Kidney (tissue), 14 donors: ENCODE data around the gene UCHL5. TPM values are rescaled to one million over a fixed set of nuclear protein-coding genes. Genes with fewer than 3 reads are reported as not detected.
"Not testable (repeated sequence)": the region's sequence is repeated elsewhere in the genome, so short reads cannot be mapped to it uniquely, and the experiment has no call there.

Experiments
- DNase-seq, 5 donors: peaks; one replicate each; pipeline ENCODE4 v3.0.0-alpha.2; 2013 to 2020
- FAIRE-seq: peaks from 2 replicates; lab custom pipeline; 2012; peaks lifted over from hg19 to GRCh38; lab: Jason Lieb, UNC
- H3K27ac ChIP-seq, 2 donors: one replicate each; pipeline ENCODE4 v1.7.0; 2013; ENCODE audit warnings: low read depth in 2 of 2, low read length in 2 of 2, inconsistent platforms in 1 of 2
- H3K27me3 ChIP-seq: one replicate; pipeline ENCODE4 v1.7.1; 2013; ENCODE audit warnings: low read length, inconsistent platforms; ENCODE audit not compliant: control insufficient read depth, insufficient read depth
- H3K36me3 ChIP-seq, 3 donors: one replicate each; pipeline versions ENCODE4 v1.7.0 to v1.7.1; 2013; ENCODE audit warnings: low read length in 3 of 3, control low read depth in 1 of 3, inconsistent platforms in 1 of 3; ENCODE audit not compliant: insufficient read depth in 3 of 3, control insufficient read depth in 2 of 3
- H3K4me1 ChIP-seq, 3 donors: one replicate each; pipeline versions ENCODE4 v1.7.0 to v1.7.1; 2013; ENCODE audit warnings: low read length in 3 of 3, inconsistent platforms in 1 of 3, low read depth in 1 of 3; ENCODE audit not compliant: control insufficient read depth in 2 of 3, insufficient read depth in 2 of 3
- H3K4me3 ChIP-seq, 3 donors: one replicate each; pipeline versions ENCODE4 v1.7.0 to v1.8.1; 2013; ENCODE audit warnings: low read length in 3 of 3, control low read depth in 1 of 3, inconsistent platforms in 1 of 3
- H3K9ac ChIP-seq, 3 donors: one replicate each; pipeline versions ENCODE4 v1.7.0 to v1.7.1; 2013; ENCODE audit warnings: low read length in 3 of 3, control low read depth in 1 of 3, inconsistent platforms in 1 of 3
- H3K9me3 ChIP-seq, 3 donors: one replicate each; pipeline versions ENCODE4 v1.7.0 to v1.7.1; 2013; ENCODE audit warnings: low read length in 3 of 3, control low read depth in 1 of 3, inconsistent platforms in 1 of 3; ENCODE audit not compliant: control insufficient read depth in 2 of 3, insufficient read depth in 1 of 3
- intact Hi-C: fragments of 100-400 bp; cut with DNase I; formaldehyde crosslinking; loops from one replicate; pipeline ENCODE4 v1.11.1; 2022
- polyA plus RNA-seq: library from polyadenylated mRNA; stranded (reverse); fragments of 350-450 nt; fragmentation: Illumina TruSeq; extraction: RNeasy Lipid Tissue Mini Kit (QIAGEN cat#74804); gene quantifications from one replicate; pipeline ENCODE4 v1.2.3, GENCODE V29; 2014; ENCODE audit warnings: low read depth, low replicate concordance; ENCODE audit not compliant: insufficient read depth
- total RNA-seq: library from RNA; stranded (reverse); fragmentation: NEBNext Ultra II Directional; extraction: Animal tissue kit (Norgen Biotek cat#: 25700); gene quantifications from one replicate; pipeline ENCODE4 v1.2.1, GENCODE V29; 2021
- TF ChIP-seq, protein P1 (sequence below): IDR thresholded peaks from 3 replicates; pipeline ENCODE4 v1.5.1; 2012; ENCODE audit warnings: mild to moderate bottlenecking, moderate library complexity, borderline replicate concordance; ENCODE audit not compliant: insufficient read depth; ENCODE audit errors: extremely low read depth
- donor health status: control.
- donor health status: control.
- donor health status: control.
- donor health status: control.
- donor health status: control.
- donor health status: DM: yes; HTN: yes; CAD: no.
- donor health status: Normal renal cell carcinoma (clear cell type).

Gene UCHL5
- total and polyA plus RNA-seq, 2 donors from 2014 or later = 15.2 to 26.4 TPM

DNA sequence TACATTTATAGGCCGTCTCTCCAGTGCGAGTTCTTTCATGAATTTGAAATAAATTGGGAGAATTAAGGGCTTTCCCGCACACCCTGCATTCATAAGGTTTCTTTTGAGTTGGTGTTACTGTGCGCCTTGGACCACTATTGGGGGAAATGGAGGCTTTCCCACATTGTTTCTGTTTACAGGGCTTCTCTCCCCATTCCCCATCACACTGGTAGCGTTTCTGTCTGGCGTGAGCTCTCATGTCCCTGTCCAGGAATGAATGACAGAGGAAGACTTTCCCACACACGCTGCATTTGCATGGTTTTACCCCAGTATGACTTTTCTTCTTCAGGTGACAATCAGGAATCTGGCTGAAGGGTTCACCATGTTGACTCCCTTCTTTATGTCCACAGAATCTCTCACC is 65.0 kb downstream of the UCHL5 start:
- H3K9ac ChIP-seq = no peak overlapping the region
- no peak for FAIRE-seq

DNA sequence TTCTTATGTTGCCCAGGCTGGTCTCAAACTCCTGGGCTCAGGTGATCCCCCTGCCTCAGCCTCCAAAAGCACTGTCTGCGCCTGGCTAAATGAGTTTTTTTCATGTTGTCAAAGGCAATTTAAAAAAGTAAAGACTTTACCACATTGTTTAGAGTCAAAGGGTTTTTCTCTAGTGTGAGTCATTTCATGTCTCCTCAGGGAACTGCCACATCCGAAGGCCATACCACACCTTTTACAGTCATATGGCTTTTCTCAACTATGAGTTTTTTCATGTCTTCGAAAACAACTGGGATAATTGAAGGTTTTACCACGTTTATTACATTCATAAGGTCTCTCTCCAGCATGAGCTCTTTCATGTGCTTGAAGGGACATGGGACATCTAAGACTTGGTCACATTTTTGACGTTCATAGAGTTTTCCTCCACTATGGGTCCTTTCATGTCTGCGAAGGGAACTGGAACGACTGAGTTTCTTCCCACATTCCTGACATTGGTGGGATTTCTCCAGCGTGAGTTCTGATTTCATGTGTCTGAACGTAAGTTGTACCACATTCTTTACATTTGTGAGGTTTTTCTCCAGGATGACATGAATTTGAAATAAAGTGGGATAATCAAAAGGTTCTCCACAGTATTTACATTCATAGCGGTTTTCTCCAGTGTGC is 65.6 kb downstream of the UCHL5 start:
- Histone ChIP-seq H3K9me3 (no peaks in the 10 kb centered on the region), H3K27ac (no peak overlapping the region), H3K4me3 (no peak overlapping the region), H3K27me3 (no peaks in the 10 kb centered on the region), H3K9ac (no peak overlapping the region), H3K4me1 (no peaks in the 10 kb centered on the region), H3K36me3 (no peaks in the 10 kb centered on the region)
- intact Hi-C loops = no loop called here
- FAIRE-seq (no peak), DNase-seq (no peak)
- TF ChIP-seq, protein P1, sequence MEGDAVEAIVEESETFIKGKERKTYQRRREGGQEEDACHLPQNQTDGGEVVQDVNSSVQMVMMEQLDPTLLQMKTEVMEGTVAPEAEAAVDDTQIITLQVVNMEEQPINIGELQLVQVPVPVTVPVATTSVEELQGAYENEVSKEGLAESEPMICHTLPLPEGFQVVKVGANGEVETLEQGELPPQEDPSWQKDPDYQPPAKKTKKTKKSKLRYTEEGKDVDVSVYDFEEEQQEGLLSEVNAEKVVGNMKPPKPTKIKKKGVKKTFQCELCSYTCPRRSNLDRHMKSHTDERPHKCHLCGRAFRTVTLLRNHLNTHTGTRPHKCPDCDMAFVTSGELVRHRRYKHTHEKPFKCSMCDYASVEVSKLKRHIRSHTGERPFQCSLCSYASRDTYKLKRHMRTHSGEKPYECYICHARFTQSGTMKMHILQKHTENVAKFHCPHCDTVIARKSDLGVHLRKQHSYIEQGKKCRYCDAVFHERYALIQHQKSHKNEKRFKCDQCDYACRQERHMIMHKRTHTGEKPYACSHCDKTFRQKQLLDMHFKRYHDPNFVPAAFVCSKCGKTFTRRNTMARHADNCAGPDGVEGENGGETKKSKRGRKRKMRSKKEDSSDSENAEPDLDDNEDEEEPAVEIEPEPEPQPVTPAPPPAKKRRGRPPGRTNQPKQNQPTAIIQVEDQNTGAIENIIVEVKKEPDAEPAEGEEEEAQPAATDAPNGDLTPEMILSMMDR = no peak

More for the DNA sequence above, 65.0 kb downstream of the UCHL5 start:
- no peaks in the 10 kb centered on the region for H3K27me3 ChIP-seq
- intact Hi-C loops = no loop called here
- H3K27ac ChIP-seq = no peak overlapping the region
- H3K4me3 ChIP-seq = no peak overlapping the region
- H3K4me1 ChIP-seq = no peaks in the 10 kb centered on the region
- no peaks in the 10 kb centered on the region for H3K36me3 ChIP-seq
- DNase-seq = no peak
- TF ChIP-seq, protein P1 = no peak
- no peaks in the 10 kb centered on the region for H3K9me3 ChIP-seq

DNA sequence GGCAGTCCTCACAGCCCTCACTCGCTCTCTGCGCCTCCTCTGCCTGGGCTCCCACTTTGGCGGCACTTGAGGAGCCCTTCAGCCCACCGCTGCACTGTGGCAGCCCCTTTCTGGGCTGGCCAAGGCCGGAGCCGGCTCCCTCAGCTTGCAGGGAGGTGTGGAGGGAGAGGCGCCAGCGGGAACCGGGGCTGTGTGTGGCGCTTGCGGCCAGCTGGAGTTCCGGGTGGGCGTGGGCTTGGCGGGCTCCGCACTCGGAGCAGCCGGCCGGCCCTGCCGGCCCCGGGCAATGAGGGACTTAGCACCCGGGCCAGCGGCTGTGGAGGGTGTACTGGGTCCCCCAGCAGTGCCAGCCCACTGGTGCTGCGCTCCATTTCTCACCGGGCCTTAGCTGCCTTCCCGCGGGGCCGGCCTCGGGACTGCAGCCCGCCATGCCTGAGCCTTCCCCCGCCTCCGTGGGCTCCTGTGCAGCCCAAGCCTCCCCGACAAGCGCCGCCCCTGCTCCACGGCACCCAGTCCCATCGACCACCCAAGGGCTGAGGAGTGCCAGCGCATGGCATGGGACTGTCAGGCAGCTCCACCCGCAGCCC is 72.3 kb downstream of the UCHL5 start:
- DNase-seq, H3K4me3 ChIP-seq, FAIRE-seq, intact Hi-C loops, H3K27me3 ChIP-seq, H3K4me1 ChIP-seq, H3K9ac ChIP-seq, H3K9me3 ChIP-seq, H3K27ac ChIP-seq, H3K36me3 ChIP-seq: not testable (repeated sequence)

DNA sequence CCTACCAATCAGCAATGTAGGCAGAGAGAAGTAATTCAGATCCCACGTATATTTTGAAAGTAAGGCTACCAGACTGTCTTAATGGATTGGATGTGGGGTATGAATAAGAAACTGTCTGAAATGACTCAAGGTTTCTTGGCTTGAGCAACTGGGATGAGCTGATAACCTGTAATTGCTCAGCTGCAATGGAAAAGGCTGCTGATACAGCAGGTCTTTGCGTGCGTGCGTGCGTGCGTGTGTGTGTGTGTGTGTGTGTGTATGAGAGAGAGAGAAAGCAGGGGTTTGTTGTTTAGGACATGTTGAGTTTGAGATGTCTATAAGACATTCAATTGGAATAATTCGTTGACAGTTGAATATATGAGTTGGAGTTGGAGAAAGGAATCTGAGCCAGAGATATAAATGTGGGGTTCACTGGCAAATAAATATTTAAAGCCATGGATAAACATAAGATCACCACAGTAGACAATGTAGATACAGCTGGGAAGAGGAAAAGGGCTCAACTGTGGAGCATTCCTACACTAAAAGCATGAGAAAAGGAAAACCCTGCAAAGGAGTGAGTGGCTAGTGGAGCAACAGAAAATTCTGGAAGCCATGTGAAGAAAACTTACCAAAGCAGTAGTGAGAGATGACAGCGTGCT is 72.9 kb downstream of the UCHL5 start:
- Histone ChIP-seq H3K27me3 (no peaks in the 10 kb centered on the region), H3K36me3 (no peaks in the 10 kb centered on the region), H3K9ac (no peak overlapping the region), H3K27ac (no peak overlapping the region), H3K4me3 (no peak overlapping the region), H3K9me3 (no peaks in the 10 kb centered on the region), H3K4me1 (no peaks in the 10 kb centered on the region)
- no peak for FAIRE-seq
- no peak for DNase-seq
- intact Hi-C loops = no loop called here
- TF ChIP-seq, protein P1 = no peak
